GM12891 (cell line): ENCODE results near the gene TCF21.

Experiments
- POLR2A ChIP-seq: IDR thresholded peaks from 2 replicates; pipeline ENCODE4 v1.6.1; 2011; ENCODE audit warnings: low read depth, low read length, control low read depth
- POLR2AphosphoS5 ChIP-seq: IDR thresholded peaks from 2 replicates; pipeline ENCODE4 v1.6.1; 2011; ENCODE audit warnings: low read depth, low read length, control low read depth
- POU2F2 ChIP-seq: IDR thresholded peaks from 2 replicates; pipeline ENCODE4 v1.6.1; 2011; ENCODE audit warnings: low read depth, mild to moderate bottlenecking, control low read depth, low read length, moderate library complexity
- SPI1 ChIP-seq: IDR thresholded peaks from 2 replicates; pipeline ENCODE4 v1.6.1; 2011; ENCODE audit warnings: low read depth, low read length, control low read depth
- TAF1 ChIP-seq: IDR thresholded peaks from 2 replicates; pipeline ENCODE4 v1.6.1; 2011; ENCODE audit warnings: low read depth, low read length, control low read depth

GRCh38 chr6:133938533-133938932, 49.6 kb downstream of the TCF21 start:
- TF ChIP-seq POLR2A (no peak), TAF1 (no peak), POLR2AphosphoS5 (no peak), SPI1 (no peak), POU2F2 (no peak)
